Psoas muscle (tissue), 8 donors: ENCODE results near the gene SLC44A3. TPM values are rescaled to one million over a fixed set of nuclear protein-coding genes. Genes with fewer than 3 reads are reported as not detected.

ENCODE experiments used
- ATAC-seq, 4 donors: fragments of 200-7000 bp; cut with Tn5 transposase; one replicate each; pipeline ENCODE4 v1.9.1; 2020; ENCODE audit warnings: moderate library complexity in 3 of 4, mild to moderate bottlenecking in 2 of 4
- DNase-seq, 2 donors: peaks; one replicate each; pipeline ENCODE4 v3.0.0-alpha.2; 2020
- H3K27ac ChIP-seq: fragments of 200-600 bp; one replicate; pipeline ENCODE4 v1.8.0; 2022
- H3K27me3 ChIP-seq, 3 donors: fragments of 200-600 bp in 1 of 3; one replicate each; pipeline versions ENCODE4 v1.6.1 to v1.8.0; 2013 to 2022; ENCODE audit warnings: low read length in 2 of 3, mild to moderate bottlenecking in 2 of 3, moderate library complexity in 1 of 3; ENCODE audit not compliant: insufficient read depth in 3 of 3
- H3K36me3 ChIP-seq, 2 donors: fragments of 200-600 bp in 1 of 2; one replicate each; pipeline versions ENCODE4 v1.6.1 to v1.8.0; 2013 to 2022; ENCODE audit warnings: low read depth in 1 of 2, mild to moderate bottlenecking in 1 of 2, moderate library complexity in 1 of 2; ENCODE audit not compliant: insufficient read depth in 1 of 2
- H3K4me1 ChIP-seq: fragments of 200-600 bp; one replicate; pipeline ENCODE4 v1.8.0; 2022
- H3K4me3 ChIP-seq: fragments of 200-600 bp; one replicate; pipeline ENCODE4 v1.8.0; 2022; ENCODE audit warnings: mild to moderate bottlenecking
- H3K9me3 ChIP-seq: fragments of 200-600 bp; one replicate; pipeline ENCODE4 v1.8.0; 2022
- CTCF ChIP-seq: fragments of 200-600 bp; IDR thresholded peaks from one replicate; pipeline ENCODE4 v1.8.0; 2022; ENCODE audit warnings: antibody characterized with exemption
- WGBS, 3 donors: extraction: QIAGEN DNeasy Blood & Tissue Kit; methylation state at CpG; one replicate each; pipeline versions ENCODE4 v1.1.6 to v1.1.7; 2013; 5-methylcytosine and 5-hydroxymethylcytosine counted together
- intact Hi-C, 2 donors: fragments of 100-400 bp; cut with DNase I; formaldehyde crosslinking; loops; one replicate each; pipeline versions ENCODE4 v1.11.0 to v1.14.2; 2022
- polyA plus RNA-seq, 3 donors: library from polyadenylated mRNA; stranded (reverse); fragments of 200-250 nt; gene quantifications; one replicate each; pipeline ENCODE4 v1.2.3, GENCODE V29; 2013
- total RNA-seq, 4 donors: library from RNA; stranded (reverse); fragmentation: NEBNext Ultra II Directional in 2 of 4; extraction: Animal tissue kit (Norgen Biotek cat#: 25700) in 2 of 4; gene quantifications; one replicate each; pipeline versions ENCODE4 v1.2.1 to v1.2.4, GENCODE V29; 2021 to 2023
- donor health status: healthy with polysubstance abuse.
- donor health status: DM: no; HTN: no; CAD: no; lungs with moderate emphysema.
- donor health status: Bipolar disorder and iron deficiency.
- donor health status: healthy.
- donor health status: DM: yes; HTN: yes; CAD: no.
- donor health status: DM: no; HTN: no; CAD: no.
- donor health status: DM: no; HTN: no; CAD: no.
- donor health status: DM: yes; HTN: yes; CAD: no.

The SLC44A3 gene
- total and polyA plus RNA-seq, 7 donors: 0.04 to 0.58 (median 0.32) TPM; not detected in 2

GRCh38 chr1:94892604-94893254 is 72.6 kb downstream of the SLC44A3 start:
- no peaks in the 10 kb centered on the region for H3K9me3 ChIP-seq
- H3K27ac ChIP-seq: no peak overlapping the region
- H3K36me3 ChIP-seq: peaks cover 0 to 24% of the 10 kb centered on the region in 2 donors

GRCh38 chr1:94894630-94895029 is 74.5 kb downstream of the SLC44A3 start:
- no peak for TF ChIP-seq CTCF
- Histone ChIP-seq H3K4me1 (no peaks in the 10 kb centered on the region), H3K27ac (no peak overlapping the region), H3K27me3 (no peaks in the 10 kb centered on the region), H3K9me3 (no peaks in the 10 kb centered on the region), H3K36me3 (peaks cover 0 to 35% of the 10 kb centered on the region in 2 donors), H3K4me3 (no peak overlapping the region)
- WGBS, 3 donors: 88 to 91% (median 89%) methylated on average over 4 of the region's 4 CpGs
- DNase-seq: no peak
- no peak for ATAC-seq
- intact Hi-C loops: no loop called here

More at GRCh38 chr1:94892604-94893254, 72.6 kb downstream of the SLC44A3 start:
- intact Hi-C loops: no loop called here
- Histone ChIP-seq H3K27me3 (no peaks in the 10 kb centered on the region), H3K4me1 (no peaks in the 10 kb centered on the region), H3K4me3 (no peak overlapping the region)
- DNase-seq (no peak), ATAC-seq (no peak)
- TF ChIP-seq CTCF: no peak
- 66 to 74% (median 67%) methylated on average over 4 of the region's 4 CpGs for WGBS, 3 donors

DNA sequence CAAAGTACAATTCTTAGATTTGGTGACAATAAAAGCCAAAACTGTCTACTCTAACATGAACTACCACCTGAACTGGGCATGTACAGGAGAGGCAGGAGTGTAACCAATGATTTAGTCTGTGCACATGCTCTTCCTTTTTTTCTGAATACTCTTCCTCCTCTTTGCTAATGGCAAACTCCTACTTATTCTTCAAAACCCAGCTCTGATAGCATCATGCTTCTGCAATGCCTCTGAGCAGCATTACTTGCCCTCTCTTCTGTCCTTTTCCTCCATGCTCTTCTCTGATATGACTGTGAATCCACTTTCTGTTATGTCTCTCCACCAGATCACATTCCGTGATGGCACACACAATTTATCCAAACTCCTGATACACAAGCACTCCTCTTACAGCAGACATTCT is 75.4 kb downstream of the SLC44A3 start:
- no peaks in the 10 kb centered on the region for H3K4me1 ChIP-seq
- 94 to 100% (median 95%) methylated on average over 1 of the region's 1 CpG for WGBS, 3 donors
- no peak for ATAC-seq
- H3K36me3 ChIP-seq: peaks cover 0 to 35% of the 10 kb centered on the region in 2 donors
- H3K27ac ChIP-seq: no peak overlapping the region
- TF ChIP-seq CTCF: no peak
- no peak for DNase-seq
- no peaks in the 10 kb centered on the region for H3K27me3 ChIP-seq
- intact Hi-C loops: no loop called here
- no peaks in the 10 kb centered on the region for H3K9me3 ChIP-seq
- no peak overlapping the region for H3K4me3 ChIP-seq

DNA sequence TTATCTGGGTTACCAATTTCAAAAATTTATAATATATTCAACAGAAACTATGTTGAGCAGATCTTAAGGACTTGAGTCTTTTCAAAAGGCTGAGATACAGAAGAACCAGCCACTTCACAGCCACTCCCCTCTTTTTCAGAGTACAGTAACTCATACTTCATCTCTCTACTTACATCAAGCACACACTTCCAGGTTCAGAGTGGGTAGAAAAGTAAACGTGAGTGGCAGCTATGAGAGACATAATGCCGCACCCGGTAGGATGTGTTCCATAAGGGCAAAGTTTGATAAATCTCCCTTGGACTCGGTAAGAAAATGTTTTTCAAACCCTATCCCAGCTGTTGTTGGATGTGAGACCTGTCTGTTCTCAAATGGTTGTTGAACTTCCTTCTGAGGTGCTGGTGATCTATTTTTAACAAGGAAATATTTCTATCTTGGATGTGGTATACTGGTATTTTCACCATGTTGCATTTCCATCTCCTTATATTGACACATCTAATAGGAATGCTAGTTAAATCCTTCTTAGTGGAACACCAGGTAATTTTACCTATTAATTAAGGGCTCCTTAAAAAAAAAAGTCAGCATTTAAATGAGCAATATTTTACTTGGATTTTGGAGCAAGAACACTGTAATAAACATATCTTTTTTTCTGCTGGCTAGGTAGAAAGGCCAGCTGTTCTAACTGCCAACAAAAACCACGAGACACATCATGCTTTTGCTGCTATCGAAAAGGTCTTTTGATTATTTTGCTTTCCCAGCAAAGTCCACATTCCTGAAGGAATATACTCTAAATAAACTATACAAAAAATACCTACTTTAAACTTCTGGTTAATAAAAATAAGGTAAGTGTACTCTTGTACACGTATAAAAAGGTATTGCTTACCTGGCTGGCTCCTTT is 78.6 kb downstream of the SLC44A3 start:
- DNase-seq (no peak), ATAC-seq (no peak)
- no peaks in the 10 kb centered on the region for H3K27me3 ChIP-seq
- H3K9me3 ChIP-seq: no peaks in the 10 kb centered on the region
- H3K27ac ChIP-seq: no peak overlapping the region
- intact Hi-C loops: no loop called here
- H3K36me3 ChIP-seq: peaks cover 0 to 35% of the 10 kb centered on the region in 2 donors
- TF ChIP-seq CTCF: no peak
- WGBS, 3 donors: 47 to 71% (median 53%) methylated on average over 7 of the region's 7 CpGs
- no peak overlapping the region for H3K4me3 ChIP-seq
- H3K4me1 ChIP-seq: no peaks in the 10 kb centered on the region
